GM18498 (cell line): ENCODE data around the gene SEPTIN5.

Experiments
- ATAC-seq: cut with Tn5 transposase; IDR thresholded peaks from one replicate; pipeline ENCODE4 v1.9.1; 2021; ENCODE audit warnings: mild to moderate bottlenecking, moderate library complexity; ENCODE audit not compliant: unreplicated experiment

The SEPTIN5 gene

GRCh38 chr22:19705181-19705934 lies 8.9 kb upstream of the SEPTIN5 start:
- no peak for ATAC-seq

DNA sequence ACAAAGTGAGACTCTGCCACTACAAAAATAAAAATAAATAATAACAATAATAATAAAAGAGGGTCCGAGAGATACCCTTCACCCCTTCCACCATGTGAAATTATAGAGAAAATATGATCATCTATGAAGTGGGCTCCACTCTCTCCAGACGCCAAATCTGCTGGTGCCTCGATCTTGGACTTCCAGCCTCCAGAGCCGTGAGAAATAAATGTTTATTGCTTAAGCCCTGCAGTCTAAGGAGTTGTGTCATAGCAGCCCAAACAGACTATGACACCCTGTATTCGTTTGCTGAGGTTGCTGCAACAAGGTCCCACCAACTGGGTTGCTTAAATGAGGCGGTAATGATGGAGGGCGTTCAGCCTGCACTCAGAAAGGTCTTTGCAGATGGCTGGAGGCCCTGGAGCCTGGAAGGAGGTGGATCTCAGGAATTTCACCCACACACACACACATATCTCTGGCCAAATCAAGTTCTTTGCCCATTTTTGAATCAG lies 7.6 kb upstream of the SEPTIN5 start:
- no peak for ATAC-seq

DNA sequence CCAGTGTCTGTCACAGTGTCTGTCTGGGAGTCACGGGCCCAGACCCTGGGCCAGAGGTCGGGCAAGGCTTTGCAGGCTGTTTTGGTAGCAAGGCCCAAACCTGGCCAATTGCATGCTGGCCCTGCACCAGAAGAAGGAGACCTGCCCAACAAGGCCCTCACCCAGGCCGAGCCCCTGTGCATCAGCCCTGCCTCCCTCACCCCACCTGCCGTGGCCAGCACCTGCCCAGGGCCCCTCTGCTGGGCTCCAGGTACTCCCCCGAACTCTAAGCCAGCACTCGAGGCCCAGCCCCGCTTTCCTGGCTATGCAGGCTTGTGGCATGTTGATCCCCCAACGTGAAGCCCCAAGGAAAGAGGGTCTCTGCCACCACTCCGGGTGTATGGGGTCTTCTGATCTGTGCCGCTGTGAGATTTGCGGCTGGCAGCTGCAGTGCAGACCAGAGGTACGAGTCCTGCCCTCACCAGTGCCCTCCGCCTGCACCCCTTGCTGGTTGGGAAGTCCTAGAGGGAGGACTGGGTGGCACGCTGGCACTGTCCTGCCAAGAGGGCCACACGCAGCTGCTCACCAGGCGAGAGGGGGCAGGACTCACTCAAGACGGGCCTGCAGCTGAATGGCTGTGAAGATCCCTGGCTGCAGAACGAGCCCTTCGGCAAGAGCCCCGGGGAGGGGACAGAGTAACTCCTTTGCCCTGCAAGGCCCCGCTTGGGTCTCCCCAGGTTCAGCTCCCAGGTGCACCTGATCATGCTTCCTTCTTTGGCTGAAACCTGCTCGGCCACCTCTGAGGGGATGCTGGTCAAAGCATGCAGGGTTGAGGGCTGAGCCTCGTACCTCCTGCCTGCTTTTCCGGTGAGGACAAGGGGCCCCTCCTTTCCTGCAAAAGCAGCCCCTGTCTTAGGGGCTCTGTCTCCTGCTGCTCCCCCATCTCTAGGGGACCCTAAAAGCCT lies 6.7 kb upstream of the SEPTIN5 start:
- ATAC-seq, result no peak

GRCh38 chr22:19708321-19709011 lies 5.8 kb upstream of the SEPTIN5 start:
- ATAC-seq, result no peak

DNA sequence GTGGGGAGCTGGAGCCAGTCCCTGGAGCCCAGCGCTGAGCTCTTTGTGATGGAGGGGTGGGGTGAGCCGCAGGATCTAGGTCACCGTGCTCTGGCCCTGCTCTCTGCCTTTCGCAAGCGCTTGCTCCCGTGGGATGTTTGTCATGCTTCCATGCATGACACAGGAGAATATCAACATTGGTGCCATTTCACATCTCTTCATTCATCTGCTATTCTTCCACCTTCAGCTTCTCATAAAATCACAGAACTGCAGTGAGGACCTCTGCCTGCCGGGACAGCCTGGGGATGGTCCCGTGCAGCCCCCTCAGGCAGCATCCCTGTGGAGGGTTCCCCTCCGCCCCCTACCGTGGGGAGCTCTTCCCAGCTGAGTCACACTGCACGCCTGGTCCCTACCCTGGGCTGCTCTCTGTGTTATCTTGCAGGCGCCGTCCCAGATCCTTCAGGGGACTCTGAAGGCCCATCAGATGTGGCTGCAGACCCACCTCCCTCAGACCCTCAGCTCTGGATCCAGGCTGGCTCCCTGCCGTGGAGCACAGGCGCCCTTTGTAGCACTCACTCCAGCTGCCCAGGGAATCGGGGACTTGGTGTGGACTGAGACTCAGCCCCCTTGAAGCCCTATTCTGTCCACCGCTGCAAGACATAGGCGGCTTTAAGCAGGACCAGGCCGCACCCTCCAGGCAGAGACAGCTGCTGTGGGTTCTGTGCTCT lies 5.1 kb upstream of the SEPTIN5 start:
- ATAC-seq, result no peak

DNA sequence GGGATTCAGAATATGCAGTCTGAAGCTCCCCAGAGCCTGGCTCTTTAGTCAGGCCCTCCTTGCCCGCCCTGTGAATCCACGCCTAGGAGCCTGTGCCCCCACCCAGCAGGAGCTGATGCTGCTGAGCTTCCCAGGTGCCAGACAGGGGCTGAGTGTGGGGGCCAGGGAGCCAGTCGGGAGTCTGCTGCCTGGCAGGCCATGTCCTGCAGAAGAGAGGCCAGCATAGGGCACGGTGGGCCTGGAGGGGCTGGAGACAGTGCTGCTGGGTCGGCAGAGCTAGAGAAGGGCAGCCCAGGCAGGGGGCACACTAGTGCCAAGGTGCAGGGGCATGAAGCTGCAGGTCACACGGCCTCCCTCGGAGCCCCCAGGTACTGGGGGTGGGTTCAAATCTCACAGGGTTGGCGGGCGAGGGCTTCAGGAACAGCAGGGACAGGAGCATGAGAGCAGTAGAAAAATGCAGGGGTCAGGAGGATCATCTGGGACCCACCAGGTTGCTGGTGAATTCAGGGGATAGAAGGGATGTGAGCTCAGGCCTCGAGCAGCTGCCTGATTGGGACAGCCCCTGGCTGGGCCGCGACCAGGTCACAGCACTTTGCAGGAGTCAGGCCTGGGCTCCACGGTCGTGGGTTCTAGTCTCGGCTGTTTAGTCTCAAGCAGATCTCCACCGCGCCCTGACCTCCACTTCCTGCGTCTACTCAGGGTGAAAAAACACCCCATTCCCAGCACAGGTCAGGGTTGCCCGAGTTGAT lies 4.1 kb upstream of the SEPTIN5 start:
- no peak for ATAC-seq

- ATAC-seq, result no peak
Measured at GRCh38 chr22:19710769-19711106, 3.6 kb upstream of the SEPTIN5 start.

GRCh38 chr22:19713245-19713644 lies 1.1 kb upstream of the SEPTIN5 start:
- ATAC-seq, result no peak

DNA sequence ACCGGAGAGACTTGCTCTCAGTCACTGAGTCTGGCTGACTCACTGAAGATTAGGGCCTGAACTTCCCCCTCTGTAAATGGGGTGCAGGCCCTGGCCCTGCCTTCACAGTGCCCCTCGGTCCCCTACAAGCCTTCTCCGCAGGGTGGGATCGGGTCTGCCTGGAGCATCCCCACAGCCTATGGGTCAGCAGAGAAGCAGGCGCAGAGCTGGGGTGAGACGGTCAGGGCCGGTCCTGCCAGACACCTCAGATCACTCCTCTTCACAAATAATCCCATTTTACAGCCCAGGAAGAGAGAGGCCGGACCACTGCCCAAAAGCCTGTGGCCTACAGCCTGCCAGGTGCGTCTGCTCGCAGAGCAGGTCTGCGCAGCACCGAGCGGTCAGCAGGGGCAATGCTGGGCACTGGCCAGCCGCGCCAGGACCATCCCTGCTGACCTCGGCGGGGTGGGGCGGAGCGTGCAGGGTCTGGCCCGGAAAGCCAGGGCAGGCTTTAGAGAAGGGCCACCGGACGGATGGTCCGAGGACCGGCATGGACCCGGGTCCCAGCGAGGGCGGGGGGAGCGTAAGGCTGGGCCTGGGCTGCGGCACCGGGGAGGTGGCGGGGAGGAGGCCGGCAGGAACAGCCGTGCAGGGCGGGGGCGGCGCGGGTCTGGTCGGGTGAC lies 522 bp upstream of the SEPTIN5 start:
- ATAC-seq, result no peak

- no peak for ATAC-seq
Measured at GRCh38 chr22:19715188-19715930, 1.1 kb downstream of the SEPTIN5 start.

GRCh38 chr22:19716041-19716828 lies 1.9 kb downstream of the SEPTIN5 start:
- no peak for ATAC-seq

GRCh38 chr22:19716829-19717105 lies 2.5 kb downstream of the SEPTIN5 start:
- no peak for ATAC-seq

DNA sequence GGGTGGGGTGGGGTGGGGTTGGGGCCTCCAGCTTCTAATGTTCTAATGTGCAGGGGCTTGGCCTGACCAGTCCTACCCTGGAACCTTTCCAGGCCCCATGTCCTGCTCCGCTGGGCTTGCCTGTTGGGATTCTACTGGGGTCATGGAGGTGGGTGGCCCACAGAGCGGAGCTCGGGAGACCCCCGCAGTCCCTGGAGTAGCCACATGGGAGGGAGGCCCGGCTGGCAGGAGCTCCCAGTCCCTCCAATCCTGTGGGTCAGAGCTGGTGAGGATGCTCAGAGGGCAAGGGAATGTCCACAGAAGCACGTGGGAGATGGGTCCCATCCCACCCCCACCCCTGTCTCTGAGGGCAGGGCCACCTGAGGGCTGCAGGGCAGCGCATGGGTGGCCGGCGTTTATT lies 2.9 kb downstream of the SEPTIN5 start:
- no peak for ATAC-seq

- peak; percentile 55 for ATAC-seq
Measured at GRCh38 chr22:19717691-19718455, 3.6 kb downstream of the SEPTIN5 start.

DNA sequence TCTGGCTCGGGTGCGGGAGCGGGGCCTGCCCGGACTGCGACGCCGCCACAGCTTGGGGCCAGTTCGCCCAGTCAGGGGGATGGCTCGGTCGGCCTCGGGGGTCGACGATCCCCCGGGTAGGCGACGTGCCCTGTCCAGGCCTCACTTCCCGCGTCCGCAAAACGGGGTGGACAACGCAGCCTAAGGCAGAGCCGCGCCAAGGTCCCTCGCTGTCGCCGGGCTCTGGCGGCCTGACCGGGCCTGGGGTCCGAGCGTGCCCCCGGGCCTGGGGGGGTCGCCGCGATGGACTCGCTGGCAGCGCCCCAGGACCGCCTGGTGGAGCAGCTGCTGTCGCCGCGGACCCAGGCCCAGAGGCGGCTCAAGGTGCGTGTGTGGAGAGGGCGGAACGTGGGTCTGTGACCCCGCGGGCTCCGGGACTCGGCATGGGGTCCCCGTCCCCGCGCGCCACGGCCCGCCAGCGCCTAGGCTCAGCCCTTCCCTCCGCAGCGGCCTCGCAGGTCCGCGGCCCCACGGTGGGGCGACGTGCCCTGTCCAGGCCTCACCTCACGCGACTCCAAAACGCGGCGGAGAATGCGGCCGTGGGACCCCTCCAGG lies 4.2 kb downstream of the SEPTIN5 start:
- no peak for ATAC-seq

- no peak for ATAC-seq
Measured at GRCh38 chr22:19719050-19719482, 4.8 kb downstream of the SEPTIN5 start.

DNA sequence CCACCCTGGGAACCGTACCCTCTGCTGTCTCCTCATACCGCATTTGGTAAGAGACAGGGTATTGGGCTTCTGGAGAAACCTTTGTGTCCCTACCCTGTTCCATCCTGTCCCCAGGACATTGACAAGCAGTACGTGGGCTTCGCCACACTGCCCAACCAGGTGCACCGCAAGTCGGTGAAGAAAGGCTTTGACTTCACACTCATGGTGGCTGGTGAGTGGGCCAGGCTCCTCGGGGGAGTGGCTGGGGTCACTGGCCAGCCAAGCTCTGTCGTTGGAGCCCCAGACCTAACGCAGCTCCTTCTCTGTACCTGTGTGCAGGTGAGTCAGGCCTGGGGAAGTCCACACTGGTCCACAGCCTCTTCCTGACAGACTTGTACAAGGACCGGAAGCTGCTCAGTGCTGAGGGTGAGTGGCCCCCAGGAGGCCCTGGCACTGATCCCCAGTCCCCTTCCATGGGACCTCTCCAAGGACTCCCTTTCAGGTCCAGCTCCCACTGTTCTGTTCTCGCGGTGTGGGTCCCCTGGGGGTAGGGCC lies 5.3 kb downstream of the SEPTIN5 start:
- no peak for ATAC-seq
